Cardiac muscle cell (in vitro differentiated cells and primary cell): Measurements from ENCODE around the gene PCDHGA9. TPM values are rescaled to one million over a fixed set of nuclear protein-coding genes. Genes with fewer than 3 reads are reported as not detected.
"Not testable (repeated sequence)": the region's sequence is repeated elsewhere in the genome, so short reads cannot be mapped to it uniquely, and the experiment has no call there.

Source experiments
- DNase-seq, 2 donors: peaks; one replicate each; pipeline versions ENCODE4 v3.0.0 to v3.0.0-alpha.2; 2010 to 2017; ENCODE audit warnings: low read depth in 1 of 2, low spot score in 1 of 2
- H3K27ac ChIP-seq: fragments of 200-600 bp; sonication (generic); 2 replicates; pipeline ENCODE4 v1.5.1; 2016
- H3K27me3 ChIP-seq: fragments of 200-600 bp; sonication (generic); 2 replicates; pipeline ENCODE4 v1.6.0; 2016; ENCODE audit warnings: control low read depth
- H3K36me3 ChIP-seq: fragments of 200-600 bp; sonication (generic); 2 replicates; pipeline ENCODE4 v1.5.1; 2016; ENCODE audit warnings: control low read depth
- H3K4me1 ChIP-seq: fragments of 200-600 bp; sonication (generic); 2 replicates; pipeline ENCODE4 v1.8.1; 2017; ENCODE audit warnings: low read depth, mild to moderate bottlenecking, mixed run types
- H3K4me3 ChIP-seq: fragments of 200-600 bp; sonication (generic); 2 replicates; pipeline ENCODE4 v1.5.1; 2016; ENCODE audit warnings: mild to moderate bottlenecking
- H3K9me3 ChIP-seq: fragments of 200-600 bp; sonication (generic); 2 replicates; pipeline ENCODE4 v1.5.1; 2017; ENCODE audit warnings: low read depth, mild to moderate bottlenecking, control low read depth
- CTCF ChIP-seq: IDR thresholded peaks from 2 replicates; pipeline ENCODE4 v1.5.1; 2012; ENCODE audit warnings: low read depth, mild to moderate bottlenecking, low read length
- polyA plus RNA-seq: library from polyadenylated mRNA; unstranded; fragments of >200 nt; fragmentation: Nextera tagmentation; extraction: Ambion mirVana; gene quantifications from 2 replicates; pipeline ENCODE4 v1.2.1, GENCODE V29; 2016
- total RNA-seq: library from RNA; depleted of rRNA; stranded (reverse); fragments of >200 nt; gene quantifications from 2 replicates; pipeline ENCODE4 v1.2.3, GENCODE V29; 2016

PCDHGA9 gene
- total and polyA plus RNA-seq, 2 experiments from 2014 or later: 0.04 to 1.8 TPM

GRCh38 chr5:141411575-141411974 lies 9.0 kb downstream of the PCDHGA9 start:
- no peak for TF ChIP-seq CTCF
- Histone ChIP-seq H3K27me3 (no peaks in the 10 kb centered on the region), H3K4me3 (no peak overlapping the region), H3K9me3 (peaks cover 8% of the 10 kb centered on the region), H3K36me3 (no peaks in the 10 kb centered on the region), H3K4me1 (peaks cover 4% of the 10 kb centered on the region), H3K27ac (no peak overlapping the region)
- DNase-seq: no peak

GRCh38 chr5:141412854-141413539 lies 10.4 kb downstream of the PCDHGA9 start, which contains the start of gene PCDHGA10:
Gene PCDHGA10 (plus strand): TSS chr5:141412987. CDS start chr5:141413176, 189 bp downstream.
- peak within 1 kb of the TSS; percentile 78 for H3K27ac ChIP-seq
- H3K36me3 ChIP-seq: no peaks in the 10 kb centered on the region
- peak within 1 kb of the TSS; percentile 56 for H3K4me3 ChIP-seq
- peaks cover 8% of the 10 kb centered on the region for H3K9me3 ChIP-seq
- peak; percentile 74 for TF ChIP-seq CTCF
- peak; percentile 77 for DNase-seq
- H3K27me3 ChIP-seq: no peaks in the 10 kb centered on the region
- H3K4me1 ChIP-seq: peaks cover 4% of the 10 kb centered on the region

- H3K27ac ChIP-seq: no peak overlapping the region
- H3K4me3 ChIP-seq: peak overlapping the region; percentile 56
- no peaks in the 10 kb centered on the region for H3K27me3 ChIP-seq
- TF ChIP-seq CTCF: no peak
- no peak for DNase-seq
- H3K9me3 ChIP-seq: peaks cover 12% of the 10 kb centered on the region
- no peaks in the 10 kb centered on the region for H3K36me3 ChIP-seq
- peaks cover 4% of the 10 kb centered on the region for H3K4me1 ChIP-seq
Measured at GRCh38 chr5:141413540-141414069, 11.0 kb downstream of the PCDHGA9 start.

GRCh38 chr5:141414548-141415274 lies 12.1 kb downstream of the PCDHGA9 start:
- not testable (repeated sequence) for H3K36me3 ChIP-seq, H3K4me3 ChIP-seq, H3K4me1 ChIP-seq, DNase-seq, H3K27me3 ChIP-seq, H3K27ac ChIP-seq
- H3K9me3 ChIP-seq: peaks cover 16% of the 10 kb centered on the region

GRCh38 chr5:141415275-141415618 lies 12.7 kb downstream of the PCDHGA9 start:
- not testable (repeated sequence) for H3K27ac ChIP-seq, H3K4me3 ChIP-seq, H3K27me3 ChIP-seq, H3K4me1 ChIP-seq, DNase-seq, H3K36me3 ChIP-seq
- peaks cover 16% of the 10 kb centered on the region for H3K9me3 ChIP-seq

GRCh38 chr5:141417494-141418172 lies 15.1 kb downstream of the PCDHGA9 start, which contains the start of gene PCDHGB7:
Gene PCDHGB7 (plus strand): TSS chr5:141417677. CDS start chr5:141417860, 183 bp downstream.
- peak; percentile 78 to 88 for DNase-seq
- peaks cover 22% of the 10 kb centered on the region for H3K9me3 ChIP-seq
- not testable (repeated sequence) for H3K27me3 ChIP-seq, H3K36me3 ChIP-seq, H3K4me1 ChIP-seq
- H3K27ac ChIP-seq: peak within 1 kb of the TSS; percentile 69
- H3K4me3 ChIP-seq: peak within 1 kb of the TSS; percentile 35
- TF ChIP-seq CTCF: peak; percentile 77
